ENCODE measurements around the gene TRIM32. TPM values are rescaled to one million over a fixed set of nuclear protein-coding genes. Genes with fewer than 3 reads are reported as not detected.

Gene TRIM32
- polyA plus RNA-seq, 1 of the 3 experiments (the other 2 are of a cell fraction), result 10.2 TPM

- Histone ChIP-seq H3K36me3 (replicated peaks in 1 of 2; ENCODE audit: control insufficient read depth in 1 of 2, insufficient read depth in 2 of 2, low read length in 1 of 2) (no peaks in the 10 kb centered on the region), H2AFZ (ENCODE audit: low read depth) (no peak overlapping the region), H4K20me1 (ENCODE audit: insufficient read depth) (no peaks in the 10 kb centered on the region), H3K27ac (ENCODE audit: low read depth in 2 of 2, low read length in 1 of 2) (no peak overlapping the region; a peak in 1 of 4 replicates), H3K9ac (no peak overlapping the region), H3K4me3 (ENCODE audit: low read depth in 2 of 2, low read length in 1 of 2) (no peak overlapping the region), H3K9me2 (no peaks in the 10 kb centered on the region), H3F3A (replicated peaks; ENCODE audit: insufficient read depth) (no peaks in the 10 kb centered on the region), H3K4me2 (no peak overlapping the region), H3K4me1 (ENCODE audit: control insufficient read depth in 1 of 2, insufficient read depth in 2 of 2, low read depth in 1 of 2, low read length in 1 of 2) (no peaks in the 10 kb centered on the region; a peak in 1 of 4 replicates), H3K27me3 (ENCODE audit: insufficient read depth) (no peaks in the 10 kb centered on the region), H3K79me2 (ENCODE audit: insufficient read depth) (no peaks in the 10 kb centered on the region), H3K9me3 (no peaks in the 10 kb centered on the region)
- DNase-seq, result no peak
- WGBS (ENCODE audit: low lambda C conversion rate), result 49% methylated on average over 6 of the region's 9 CpGs
- ChIA-PET CTCF (no interaction called here), POLR2A (no interaction called here)
- no peak for TF ChIP-seq NFIC (IDR thresholded peaks at IDR 0.05; ENCODE audit: borderline replicate concordance)
- no peak for TF ChIP-seq SIN3A (IDR thresholded peaks at IDR 0.05; ENCODE audit: borderline replicate concordance, low read depth, low read length)
- no peak for TF ChIP-seq FOSL2 (IDR thresholded peaks at IDR 0.05; ENCODE audit: borderline replicate concordance, low read depth)
- no peak for TF ChIP-seq GATA2 (CRISPR knock-in tag; IDR thresholded peaks at IDR 0.05)
- TF ChIP-seq EP300 (IDR thresholded peaks at IDR 0.05; ENCODE audit: borderline replicate concordance in 1 of 2, low read depth in 1 of 2, low read length in 1 of 2), result no peak
Observed at GRCh38 chr9:116733010-116733641, 46.0 kb downstream of the TRIM32 start.

DNA sequence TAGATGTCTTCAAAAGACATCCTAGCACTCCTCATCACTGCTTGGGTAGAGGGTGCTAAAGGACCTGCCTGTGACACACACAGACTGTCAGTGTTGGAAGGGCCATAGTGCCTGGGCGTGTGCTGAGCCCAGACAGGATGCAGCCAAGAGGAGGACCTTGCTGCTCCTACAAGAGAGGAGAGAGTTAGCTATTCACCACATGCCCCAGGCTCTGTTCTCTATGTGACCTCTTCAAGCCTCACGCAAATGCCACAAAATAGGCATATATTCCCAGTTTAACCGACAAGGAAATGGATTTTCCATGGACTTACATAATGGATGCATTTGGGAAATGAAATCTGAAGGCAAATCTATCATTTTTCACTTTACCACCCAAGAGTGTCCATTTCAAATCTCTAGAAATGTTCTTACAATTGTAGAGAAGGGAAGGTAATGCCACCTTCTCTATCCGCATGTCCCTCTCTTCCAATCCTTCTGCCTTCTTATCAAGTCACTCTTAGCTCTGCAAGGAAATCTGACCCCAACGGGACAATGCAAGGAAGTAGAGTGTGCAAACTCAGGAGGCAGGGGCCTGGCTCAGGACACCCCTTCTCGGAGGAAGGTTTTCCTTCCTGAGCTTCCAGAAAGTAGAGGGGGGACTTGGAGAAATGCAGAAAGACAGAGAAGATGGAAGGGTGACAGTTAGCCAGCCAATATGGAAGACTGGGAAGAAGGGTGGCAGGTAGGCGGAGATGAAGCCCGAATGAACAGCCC, 49.5 kb downstream of the TRIM32 start:
- no peaks in the 10 kb centered on the region for H4K20me1 ChIP-seq (ENCODE audit: insufficient read depth)
- H3K9ac ChIP-seq, result no peak overlapping the region
- 0 out of 2 replicates have a peak overlapping the region, but pooled peaks have one; percentile 40 for H3K4me2 ChIP-seq
- H2AFZ ChIP-seq (ENCODE audit: low read depth), result no peak overlapping the region
- no peaks in the 10 kb centered on the region for H3K36me3 ChIP-seq (replicated peaks in 1 of 2; ENCODE audit: control insufficient read depth in 1 of 2, insufficient read depth in 2 of 2, low read length in 1 of 2)
- 46% methylated on average over 8 of the region's 8 CpGs for WGBS (ENCODE audit: low lambda C conversion rate)
- H3K9me3 ChIP-seq, result no peaks in the 10 kb centered on the region
- H3K4me1 ChIP-seq (ENCODE audit: control insufficient read depth in 1 of 2, insufficient read depth in 2 of 2, low read depth in 1 of 2, low read length in 1 of 2), result no peaks in the 10 kb centered on the region; a peak in 1 of 4 replicates
- no peak overlapping the region for H3K27ac ChIP-seq (ENCODE audit: low read depth in 2 of 2, low read length in 1 of 2)
- no peaks in the 10 kb centered on the region for H3K27me3 ChIP-seq (ENCODE audit: insufficient read depth)
- H3K79me2 ChIP-seq (ENCODE audit: insufficient read depth), result no peaks in the 10 kb centered on the region
- no peak for TF ChIP-seq MEF2A (IDR thresholded peaks at IDR 0.05; ENCODE audit: borderline replicate concordance, low read depth)
- TF ChIP-seq EZH2phosphoT487 (IDR thresholded peaks at IDR 0.05; ENCODE audit: borderline replicate concordance, low read depth), result no peak
- no peak for TF ChIP-seq ELF1 (IDR thresholded peaks at IDR 0.05)
- TF ChIP-seq FOXJ3 (CRISPR knock-in tag; IDR thresholded peaks at IDR 0.05), result no peak
- no peak for TF ChIP-seq MXI1 (IDR thresholded peaks at IDR 0.05; ENCODE audit: low read depth, low read length)
- TF ChIP-seq FOSL2 (IDR thresholded peaks at IDR 0.05; ENCODE audit: borderline replicate concordance, low read depth), result no peak
- TF ChIP-seq NFIC (IDR thresholded peaks at IDR 0.05; ENCODE audit: borderline replicate concordance), result no peak
- TF ChIP-seq, protein P1, sequence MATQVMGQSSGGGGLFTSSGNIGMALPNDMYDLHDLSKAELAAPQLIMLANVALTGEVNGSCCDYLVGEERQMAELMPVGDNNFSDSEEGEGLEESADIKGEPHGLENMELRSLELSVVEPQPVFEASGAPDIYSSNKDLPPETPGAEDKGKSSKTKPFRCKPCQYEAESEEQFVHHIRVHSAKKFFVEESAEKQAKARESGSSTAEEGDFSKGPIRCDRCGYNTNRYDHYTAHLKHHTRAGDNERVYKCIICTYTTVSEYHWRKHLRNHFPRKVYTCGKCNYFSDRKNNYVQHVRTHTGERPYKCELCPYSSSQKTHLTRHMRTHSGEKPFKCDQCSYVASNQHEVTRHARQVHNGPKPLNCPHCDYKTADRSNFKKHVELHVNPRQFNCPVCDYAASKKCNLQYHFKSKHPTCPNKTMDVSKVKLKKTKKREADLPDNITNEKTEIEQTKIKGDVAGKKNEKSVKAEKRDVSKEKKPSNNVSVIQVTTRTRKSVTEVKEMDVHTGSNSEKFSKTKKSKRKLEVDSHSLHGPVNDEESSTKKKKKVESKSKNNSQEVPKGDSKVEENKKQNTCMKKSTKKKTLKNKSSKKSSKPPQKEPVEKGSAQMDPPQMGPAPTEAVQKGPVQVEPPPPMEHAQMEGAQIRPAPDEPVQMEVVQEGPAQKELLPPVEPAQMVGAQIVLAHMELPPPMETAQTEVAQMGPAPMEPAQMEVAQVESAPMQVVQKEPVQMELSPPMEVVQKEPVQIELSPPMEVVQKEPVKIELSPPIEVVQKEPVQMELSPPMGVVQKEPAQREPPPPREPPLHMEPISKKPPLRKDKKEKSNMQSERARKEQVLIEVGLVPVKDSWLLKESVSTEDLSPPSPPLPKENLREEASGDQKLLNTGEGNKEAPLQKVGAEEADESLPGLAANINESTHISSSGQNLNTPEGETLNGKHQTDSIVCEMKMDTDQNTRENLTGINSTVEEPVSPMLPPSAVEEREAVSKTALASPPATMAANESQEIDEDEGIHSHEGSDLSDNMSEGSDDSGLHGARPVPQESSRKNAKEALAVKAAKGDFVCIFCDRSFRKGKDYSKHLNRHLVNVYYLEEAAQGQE (IDR thresholded peaks at IDR 0.05; ENCODE audit: low read depth, low read length), result no peak
- TF ChIP-seq RCOR1 (IDR thresholded peaks at IDR 0.05; ENCODE audit: low read length), result no peak
- no peak for TF ChIP-seq CHD2 (IDR thresholded peaks at IDR 0.05; ENCODE audit: low read length, partially characterized antibody)
- TF ChIP-seq GATA2 (CRISPR knock-in tag; IDR thresholded peaks at IDR 0.05), result no peak
- TF ChIP-seq SMC3 (IDR thresholded peaks at IDR 0.05; ENCODE audit: low read depth, low read length), result no peak
- TF ChIP-seq FOXM1 (IDR thresholded peaks at IDR 0.05; ENCODE audit: low read depth), result no peak
- no peak for TF ChIP-seq POLR2AphosphoS5 (IDR thresholded peaks at IDR 0.05; ENCODE audit: low read depth, low read length)
- TF ChIP-seq TCF12 (IDR thresholded peaks at IDR 0.05), result no peak
- CTCF ChIA-PET, result interaction anchor here (0.6 to 3.7 kb wide), 48 partner anchors 11 to 1143 kb away, joined by 3 to 88 read pairs (median 4); no protein-coding TSS in a partner anchor
- peak; percentile 12 for DNase-seq
- no peaks in the 10 kb centered on the region for H3K9me2 ChIP-seq
- no peak overlapping the region; a peak in 1 of 4 replicates for H3K4me3 ChIP-seq (ENCODE audit: low read depth in 2 of 2, low read length in 1 of 2)
- no peaks in the 10 kb centered on the region for H3F3A ChIP-seq (replicated peaks; ENCODE audit: insufficient read depth)
- POLR2A ChIA-PET, result no interaction called here
